IMR-90 (cell line): ENCODE measurements around the gene B4GALNT3. TPM values are rescaled to one million over a fixed set of nuclear protein-coding genes. Genes with fewer than 3 reads are reported as not detected.

ENCODE experiments used
- ATAC-seq: fragments of 200-7000 bp; cut with Tn5 transposase; 2 replicates; pipeline ENCODE4 v1.9.1; 2020; ENCODE audit warnings: low read depth, mild to moderate bottlenecking, moderate library complexity
- BruUV-seq: library from RNA; stranded (reverse); fragments of 400-500 nt; replicated peaks from 2 replicates; lab custom pipeline; 2021; lab: Mats Ljungman, UMichigan
- CTCF ChIA-PET: fragments of 300-600 bp; formaldehyde crosslinking; extraction: SDS; loops from one replicate; lab custom pipeline; 2021; ENCODE audit warnings: antibody characterized with exemption; lab: Yijun Ruan, JAX
- POLR2A ChIA-PET: fragments of 300-600 bp; sonication (Branson Sonifier 250); formaldehyde crosslinking; loops from one replicate; lab custom pipeline; 2022; ENCODE audit warnings: antibody characterized with exemption; ENCODE audit not compliant: unreplicated experiment; lab: Charles Lee
- DNase-seq: peaks from one replicate; pipeline ENCODE4 v3.0.0; 2013
- H2AFZ ChIP-seq: replicated peaks from 2 replicates; pipeline ENCODE3; 2013; ENCODE audit warnings: low read length, mild to moderate bottlenecking; ENCODE audit not compliant: poor library complexity
- H2AK5ac ChIP-seq: 2 replicates; pipeline ENCODE4 v1.6.1; 2013; ENCODE audit warnings: low read depth, low read length, inconsistent platforms
- H2AK9ac ChIP-seq: replicated peaks from 2 replicates; pipeline ENCODE3; 2013; ENCODE audit warnings: mild to moderate bottlenecking, low read depth, low read length, moderate library complexity; ENCODE audit not compliant: poor library complexity
- H2BK120ac ChIP-seq: 2 replicates; pipeline ENCODE4 v1.6.1; 2013; ENCODE audit warnings: low read depth, low read length, inconsistent platforms
- H2BK15ac ChIP-seq: 3 replicates; pipeline ENCODE4 v1.6.1; 2013; ENCODE audit warnings: low read depth, low read length, inconsistent platforms
- H2BK20ac ChIP-seq: 2 replicates; pipeline ENCODE4 v1.6.1; 2013; ENCODE audit warnings: low read depth, mild to moderate bottlenecking, inconsistent platforms, low read length, moderate library complexity
- H2BK5ac ChIP-seq: 2 replicates; pipeline ENCODE4 v1.6.1; 2013; ENCODE audit warnings: mild to moderate bottlenecking, low read depth, low read length, inconsistent platforms; ENCODE audit not compliant: poor library complexity, severe bottlenecking
- H3K14ac ChIP-seq: replicated peaks from 2 replicates; pipeline ENCODE4 v1.6.1; 2013; ENCODE audit warnings: low read depth, low read length, inconsistent platforms
- H3K18ac ChIP-seq: 2 replicates; pipeline ENCODE4 v1.6.1; 2013; ENCODE audit warnings: low read depth, low read length, control low read depth
- H3K23ac ChIP-seq: 2 replicates; pipeline ENCODE4 v1.6.1; 2013; ENCODE audit warnings: low read depth, low read length, inconsistent platforms
- H3K27ac ChIP-seq: 2 replicates; pipeline ENCODE4 v1.5.1; 2013; ENCODE audit warnings: mild to moderate bottlenecking, control low read depth, low read length; ENCODE audit not compliant: insufficient read depth
- H3K27me3 ChIP-seq: 2 replicates; pipeline ENCODE4 v1.6.1; 2013; ENCODE audit warnings: low read length; ENCODE audit not compliant: control insufficient read depth, insufficient read depth
- H3K36me3 ChIP-seq: 2 replicates; pipeline ENCODE4 v1.6.1; 2013; ENCODE audit warnings: low read length, mixed read lengths; ENCODE audit not compliant: control insufficient read depth, insufficient read depth
- H3K4ac ChIP-seq: 2 replicates; pipeline ENCODE4 v1.6.1; 2013; ENCODE audit warnings: low read depth, low read length, inconsistent platforms
- H3K4me1 ChIP-seq: 2 replicates; pipeline ENCODE4 v1.6.1; 2013; ENCODE audit warnings: low read length, mixed read lengths; ENCODE audit not compliant: control insufficient read depth, insufficient read depth
- H3K4me2 ChIP-seq: 2 replicates; pipeline ENCODE4 v1.6.1; 2013; ENCODE audit warnings: low read depth, mild to moderate bottlenecking, control low read depth, low read length, moderate library complexity
- H3K4me3 ChIP-seq: 2 replicates; pipeline ENCODE4 v1.5.1; 2013; ENCODE audit warnings: low read depth, mild to moderate bottlenecking, control low read depth, low read length, moderate library complexity; ENCODE audit not compliant: insufficient read depth
- H3K56ac ChIP-seq: 2 replicates; pipeline ENCODE4 v1.6.1; 2013; ENCODE audit warnings: low read length, inconsistent platforms; ENCODE audit not compliant: insufficient read depth; ENCODE audit errors: extremely low read depth
- H3K79me1 ChIP-seq, 2 experiments: 2 replicates each; pipeline ENCODE4 v1.6.1; 2013; ENCODE audit warnings: low read length in 2 of 2, inconsistent platforms in 1 of 2, low read depth in 1 of 2
- H3K9ac ChIP-seq: 2 replicates; pipeline ENCODE4 v1.6.1; 2013; ENCODE audit warnings: low read depth, low read length, control low read depth
- H3K9me1 ChIP-seq: 2 replicates; pipeline ENCODE4 v1.6.1; 2013; ENCODE audit warnings: low read length, inconsistent platforms; ENCODE audit not compliant: insufficient read depth
- H3K9me3 ChIP-seq: 2 replicates; pipeline ENCODE4 v1.6.1; 2013; ENCODE audit warnings: low read length; ENCODE audit not compliant: control insufficient read depth, insufficient read depth
- H4K20me1 ChIP-seq: 2 replicates; pipeline ENCODE4 v1.6.1; 2013; ENCODE audit warnings: low read length, inconsistent platforms; ENCODE audit not compliant: insufficient read depth
- H4K5ac ChIP-seq: 2 replicates; pipeline ENCODE4 v1.6.1; 2013; ENCODE audit warnings: mild to moderate bottlenecking, low read depth, low read length, control low read depth
- H4K8ac ChIP-seq, 2 experiments: 2 replicates each; pipeline ENCODE4 v1.6.1; 2013; ENCODE audit warnings: low read depth in 2 of 2, low read length in 2 of 2, control low read depth in 1 of 2, inconsistent platforms in 1 of 2
- H4K91ac ChIP-seq: 2 replicates; pipeline ENCODE4 v1.6.1; 2013; ENCODE audit warnings: low read depth, low read length, inconsistent platforms; ENCODE audit not compliant: insufficient read depth
- BHLHE40 ChIP-seq: fragments of 150-350 bp; IDR thresholded peaks from 2 replicates; pipeline ENCODE4 v1.6.1; 2016; ENCODE audit warnings: mild to moderate bottlenecking, low read depth, low read length
- CEBPB ChIP-seq: IDR thresholded peaks from 2 replicates; pipeline ENCODE4 v1.6.1; 2012; ENCODE audit warnings: low read depth, low read length, improper control_type of control experiment
- CHD1 ChIP-seq: IDR thresholded peaks from 2 replicates; pipeline ENCODE4 v1.6.1; 2012; ENCODE audit warnings: low read depth, low read length, improper control_type of control experiment
- CTCF ChIP-seq: conservative IDR thresholded peaks from 2 replicates; pipeline ENCODE4 v1.5.1; 2012; ENCODE audit warnings: mild to moderate bottlenecking, low read depth, low read length, improper control_type of control experiment
- FOS ChIP-seq: fragments of 150-350 bp; IDR thresholded peaks from 2 replicates; pipeline ENCODE4 v1.6.1; 2016; ENCODE audit warnings: low read depth, low read length
- MAZ ChIP-seq: IDR thresholded peaks from 2 replicates; pipeline ENCODE4 v1.6.1; 2012; ENCODE audit warnings: low read depth, mild to moderate bottlenecking, low read length, improper control_type of control experiment, moderate library complexity, borderline replicate concordance
- POLR2A ChIP-seq: IDR thresholded peaks from 2 replicates; pipeline ENCODE4 v1.6.1; 2012; ENCODE audit warnings: mild to moderate bottlenecking, low read depth, low read length
- WGBS, 2 experiments: methylation state at CpG; one replicate each; pipeline versions ENCODE4 v1.1.5 to v1.1.7; 2013; ENCODE audit warnings: missing lambda C conversion rate in 2 of 2; ENCODE audit not compliant: insufficient read length in 1 of 2; ENCODE audit errors: extremely low coverage in 2 of 2; 5-methylcytosine and 5-hydroxymethylcytosine counted together
- dilution Hi-C: fragments of 300-500 bp; cut with HindIII; formaldehyde crosslinking; loops from one replicate; pipeline ENCODE4 v1.14.3; 2018; ENCODE audit warnings: low sequenced_read_pairs; ENCODE audit not compliant: unreplicated experiment
- in situ Hi-C: fragments of 300-500 bp; cut with MboI; formaldehyde crosslinking; loops from 3 replicates; pipeline ENCODE4 v1.14.3; 2019; ENCODE audit warnings: low sequenced_read_pairs, inconsistent platforms, mixed read lengths
- intact Hi-C: fragments of 100-400 bp; cut with micrococcal nuclease; formaldehyde crosslinking; loops from 2 replicates; pipeline ENCODE4 v1.10.0; 2022
- polyA plus RNA-seq, 3 experiments: library from polyadenylated mRNA; depleted of rRNA; stranded (reverse); fragments of >200 nt; gene quantifications; 2 replicates each; pipeline ENCODE4 v1.2.3, GENCODE V29; 2012; ENCODE audit warnings: low replicate concordance in 1 of 3
- total RNA-seq: library from RNA; depleted of rRNA; stranded (reverse); fragments of >200 nt; gene quantifications from 2 replicates; pipeline ENCODE4 v1.2.3, GENCODE V29; 2012

B4GALNT3 gene
- total and polyA plus RNA-seq, 2 of the 4 experiments (the other 2 are of a cell fraction): not detected

GRCh38 chr12:562634-563033, 102.9 kb downstream of the B4GALNT3 start:
- WGBS, 2 experiments: 78% methylated on average over 4 of the region's 12 CpGs; no CpG with 5 or more reads in 1 of the 2 experiments
- Histone ChIP-seq H2BK5ac (no peak overlapping the region), H3K4me2 (no peak overlapping the region), H3K9me3 (no peaks in the 10 kb centered on the region), H3K23ac (no peak overlapping the region), H3K79me1 (no peaks in the 10 kb centered on the region), H3K4me3 (no peak overlapping the region), H4K5ac (no peak overlapping the region), H2BK15ac (no peak overlapping the region), H2AFZ (no peak overlapping the region), H4K20me1 (no peaks in the 10 kb centered on the region), H4K8ac (no peak overlapping the region), H4K91ac (no peak overlapping the region), H2AK9ac (no peak overlapping the region), H2BK120ac (no peak overlapping the region), H2BK20ac (no peak overlapping the region), H3K9ac (no peak overlapping the region), H3K36me3 (no peaks in the 10 kb centered on the region), H3K4me1 (no peaks in the 10 kb centered on the region), H3K4ac (no peak overlapping the region), H3K18ac (no peak overlapping the region), H2AK5ac (no peak overlapping the region), H3K14ac (no peak overlapping the region), H3K9me1 (no peaks in the 10 kb centered on the region), H3K27ac (no peak overlapping the region), H3K27me3 (peaks cover 85% of the 10 kb centered on the region), H3K56ac (no peak overlapping the region)
- POLR2A ChIA-PET: no interaction called here
- no TSS peak for BruUV-seq
- in situ Hi-C loops: loop anchor here (10.0 kb wide), 1 partner anchor 532 kb away; no protein-coding TSS in a partner anchor
- no peak for TF ChIP-seq MAZ
- no peak for TF ChIP-seq POLR2A
- TF ChIP-seq CHD1: no peak
- TF ChIP-seq CTCF: no peak
- no peak for TF ChIP-seq CEBPB
- no peak for TF ChIP-seq FOS
- no peak for TF ChIP-seq BHLHE40
- CTCF ChIA-PET: no interaction called here
- dilution Hi-C loops: no loop called here
- intact Hi-C loops: no loop called here
- ATAC-seq (no peak), DNase-seq (no peak)
